ENCODE measurements around the gene CAMSAP3. TPM values are rescaled to one million over a fixed set of nuclear protein-coding genes. Genes with fewer than 3 reads are reported as not detected.

CAMSAP3 gene
- polyA plus RNA-seq, 1 of the 3 experiments (the other 2 are of a cell fraction): 0.08 TPM

DNA sequence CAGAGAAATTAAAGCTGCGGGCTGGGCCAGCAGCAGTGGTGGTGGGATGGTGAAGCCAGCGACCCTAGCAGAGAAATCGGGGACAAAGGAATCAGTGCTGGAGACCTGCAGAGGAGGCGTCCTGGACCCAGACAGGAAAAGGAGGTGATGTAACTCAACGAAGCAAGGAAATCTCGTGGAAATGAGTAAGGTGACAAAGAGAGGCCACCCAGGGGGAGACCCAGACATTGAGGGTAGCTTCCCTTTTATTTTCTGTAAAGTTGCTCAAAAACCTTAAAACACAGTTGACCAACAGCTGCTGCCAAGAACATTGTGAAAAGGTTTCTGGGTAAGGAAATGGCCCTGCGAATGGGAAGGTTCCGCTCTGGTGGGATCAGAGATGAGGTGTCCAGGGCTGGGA, 59.9 kb downstream of the CAMSAP3 start:
- no peak for TF ChIP-seq CHD2 (IDR thresholded peaks at IDR 0.05; ENCODE audit: low read length, partially characterized antibody)
- TF ChIP-seq, protein P1, sequence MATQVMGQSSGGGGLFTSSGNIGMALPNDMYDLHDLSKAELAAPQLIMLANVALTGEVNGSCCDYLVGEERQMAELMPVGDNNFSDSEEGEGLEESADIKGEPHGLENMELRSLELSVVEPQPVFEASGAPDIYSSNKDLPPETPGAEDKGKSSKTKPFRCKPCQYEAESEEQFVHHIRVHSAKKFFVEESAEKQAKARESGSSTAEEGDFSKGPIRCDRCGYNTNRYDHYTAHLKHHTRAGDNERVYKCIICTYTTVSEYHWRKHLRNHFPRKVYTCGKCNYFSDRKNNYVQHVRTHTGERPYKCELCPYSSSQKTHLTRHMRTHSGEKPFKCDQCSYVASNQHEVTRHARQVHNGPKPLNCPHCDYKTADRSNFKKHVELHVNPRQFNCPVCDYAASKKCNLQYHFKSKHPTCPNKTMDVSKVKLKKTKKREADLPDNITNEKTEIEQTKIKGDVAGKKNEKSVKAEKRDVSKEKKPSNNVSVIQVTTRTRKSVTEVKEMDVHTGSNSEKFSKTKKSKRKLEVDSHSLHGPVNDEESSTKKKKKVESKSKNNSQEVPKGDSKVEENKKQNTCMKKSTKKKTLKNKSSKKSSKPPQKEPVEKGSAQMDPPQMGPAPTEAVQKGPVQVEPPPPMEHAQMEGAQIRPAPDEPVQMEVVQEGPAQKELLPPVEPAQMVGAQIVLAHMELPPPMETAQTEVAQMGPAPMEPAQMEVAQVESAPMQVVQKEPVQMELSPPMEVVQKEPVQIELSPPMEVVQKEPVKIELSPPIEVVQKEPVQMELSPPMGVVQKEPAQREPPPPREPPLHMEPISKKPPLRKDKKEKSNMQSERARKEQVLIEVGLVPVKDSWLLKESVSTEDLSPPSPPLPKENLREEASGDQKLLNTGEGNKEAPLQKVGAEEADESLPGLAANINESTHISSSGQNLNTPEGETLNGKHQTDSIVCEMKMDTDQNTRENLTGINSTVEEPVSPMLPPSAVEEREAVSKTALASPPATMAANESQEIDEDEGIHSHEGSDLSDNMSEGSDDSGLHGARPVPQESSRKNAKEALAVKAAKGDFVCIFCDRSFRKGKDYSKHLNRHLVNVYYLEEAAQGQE (IDR thresholded peaks at IDR 0.05; ENCODE audit: low read depth, low read length): no peak
- Histone ChIP-seq H3K4me3 (ENCODE audit: low read depth in 2 of 2, low read length in 1 of 2) (no peak overlapping the region), H3K79me2 (ENCODE audit: insufficient read depth) (no peaks in the 10 kb centered on the region), H3K9me2 (no peaks in the 10 kb centered on the region), H4K20me1 (ENCODE audit: insufficient read depth) (no peaks in the 10 kb centered on the region), H3K9me3 (no peaks in the 10 kb centered on the region), H3K36me3 (replicated peaks in 1 of 2; ENCODE audit: control insufficient read depth in 1 of 2, insufficient read depth in 2 of 2, low read length in 1 of 2) (no peaks in the 10 kb centered on the region), H3K4me1 (ENCODE audit: control insufficient read depth in 1 of 2, insufficient read depth in 2 of 2, low read depth in 1 of 2, low read length in 1 of 2) (peaks cover 0 to 3% of the 10 kb centered on the region in 2 experiments; a peak in 1 of 4 replicates), H3K9ac (no peak overlapping the region), H3K27me3 (ENCODE audit: insufficient read depth) (peaks cover 14% of the 10 kb centered on the region), H2AFZ (ENCODE audit: low read depth) (no peak overlapping the region), H3K4me2 (no peak overlapping the region), H3F3A (replicated peaks; ENCODE audit: insufficient read depth) (no peaks in the 10 kb centered on the region), H3K27ac (ENCODE audit: low read depth in 2 of 2, low read length in 1 of 2) (no peak overlapping the region)
- 34% methylated on average over 8 of the region's 8 CpGs for WGBS (ENCODE audit: low lambda C conversion rate)
- no peak for DNase-seq
- CTCF ChIA-PET: interaction anchor here (2.9 to 3.6 kb wide), 3 partner anchors 25 to 144 kb away, joined by 13 to 17 read pairs (median 13); partner anchors contain the start of gene TRAPPC5
- POLR2A ChIA-PET: no interaction called here

DNA sequence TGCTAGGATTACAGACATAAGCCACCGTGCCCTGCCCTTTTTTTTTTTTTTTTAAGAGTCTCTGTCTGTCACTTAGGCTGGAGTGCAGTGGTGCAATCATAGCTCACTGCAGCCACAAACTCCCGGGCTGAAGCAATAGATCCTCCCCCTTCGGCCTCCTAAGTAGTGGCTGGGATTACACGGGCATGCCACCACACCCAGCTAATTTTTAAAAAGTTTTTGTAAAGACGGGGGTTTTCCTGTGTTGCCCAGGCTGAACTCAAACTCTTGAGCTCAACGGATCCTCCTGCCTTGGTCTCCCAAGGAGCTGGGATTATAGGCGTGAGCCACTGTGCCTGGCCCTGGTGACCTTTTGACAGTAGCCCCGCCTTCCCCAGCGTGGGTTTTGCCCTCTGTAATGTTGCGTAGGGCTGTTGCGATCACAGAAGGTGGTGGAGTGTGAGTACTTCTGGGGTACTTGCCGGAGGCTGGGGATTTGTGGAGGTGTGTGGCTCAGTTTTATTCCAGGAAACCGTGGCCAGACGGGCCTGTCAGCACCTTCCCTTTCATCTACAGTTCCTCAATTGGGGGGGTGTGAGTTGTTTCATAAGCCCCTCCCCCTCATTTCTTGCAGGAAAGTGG, 61.6 kb downstream of the CAMSAP3 start:
- no peak for DNase-seq
- Histone ChIP-seq H2AFZ (ENCODE audit: low read depth) (no peak overlapping the region), H3K9me3 (no peaks in the 10 kb centered on the region), H3K9ac (no peak overlapping the region), H3K27me3 (ENCODE audit: insufficient read depth) (peaks cover 17% of the 10 kb centered on the region), H3K4me1 (ENCODE audit: control insufficient read depth in 1 of 2, insufficient read depth in 2 of 2, low read depth in 1 of 2, low read length in 1 of 2) (peaks cover 0 to 2% of the 10 kb centered on the region in 2 experiments; a peak in 1 of 4 replicates), H3K9me2 (no peaks in the 10 kb centered on the region), H3K79me2 (ENCODE audit: insufficient read depth) (no peaks in the 10 kb centered on the region), H3K4me3 (ENCODE audit: low read depth in 2 of 2, low read length in 1 of 2) (no peak overlapping the region), H3K27ac (ENCODE audit: low read depth in 2 of 2, low read length in 1 of 2) (no peak overlapping the region), H4K20me1 (ENCODE audit: insufficient read depth) (no peaks in the 10 kb centered on the region), H3K36me3 (replicated peaks in 1 of 2; ENCODE audit: control insufficient read depth in 1 of 2, insufficient read depth in 2 of 2, low read length in 1 of 2) (no peaks in the 10 kb centered on the region), H3K4me2 (no peak overlapping the region), H3F3A (replicated peaks; ENCODE audit: insufficient read depth) (no peaks in the 10 kb centered on the region)
- TF ChIP-seq RFX5 (IDR thresholded peaks at IDR 0.05; ENCODE audit: low read length): no peak
- TF ChIP-seq RCOR1 (IDR thresholded peaks at IDR 0.05; ENCODE audit: low read length): no peak
- no peak for TF ChIP-seq EP300 (IDR thresholded peaks at IDR 0.05; ENCODE audit: borderline replicate concordance in 1 of 2, low read depth in 1 of 2, low read length in 1 of 2)
- TF ChIP-seq FOXM1 (IDR thresholded peaks at IDR 0.05; ENCODE audit: low read depth): no peak
- TF ChIP-seq RAD21 (IDR thresholded peaks at IDR 0.05; ENCODE audit: low read length): no peak
- TF ChIP-seq ELF1 (IDR thresholded peaks at IDR 0.05): no peak
- TF ChIP-seq, protein P2, sequence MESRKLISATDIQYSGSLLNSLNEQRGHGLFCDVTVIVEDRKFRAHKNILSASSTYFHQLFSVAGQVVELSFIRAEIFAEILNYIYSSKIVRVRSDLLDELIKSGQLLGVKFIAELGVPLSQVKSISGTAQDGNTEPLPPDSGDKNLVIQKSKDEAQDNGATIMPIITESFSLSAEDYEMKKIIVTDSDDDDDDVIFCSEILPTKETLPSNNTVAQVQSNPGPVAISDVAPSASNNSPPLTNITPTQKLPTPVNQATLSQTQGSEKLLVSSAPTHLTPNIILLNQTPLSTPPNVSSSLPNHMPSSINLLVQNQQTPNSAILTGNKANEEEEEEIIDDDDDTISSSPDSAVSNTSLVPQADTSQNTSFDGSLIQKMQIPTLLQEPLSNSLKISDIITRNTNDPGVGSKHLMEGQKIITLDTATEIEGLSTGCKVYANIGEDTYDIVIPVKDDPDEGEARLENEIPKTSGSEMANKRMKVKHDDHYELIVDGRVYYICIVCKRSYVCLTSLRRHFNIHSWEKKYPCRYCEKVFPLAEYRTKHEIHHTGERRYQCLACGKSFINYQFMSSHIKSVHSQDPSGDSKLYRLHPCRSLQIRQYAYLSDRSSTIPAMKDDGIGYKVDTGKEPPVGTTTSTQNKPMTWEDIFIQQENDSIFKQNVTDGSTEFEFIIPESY (IDR thresholded peaks at IDR 0.05; ENCODE audit: borderline replicate concordance, low read depth): no peak
- TF ChIP-seq MXI1 (IDR thresholded peaks at IDR 0.05; ENCODE audit: low read depth, low read length): no peak
- ChIA-PET CTCF (interaction anchor here (0.6 to 3.6 kb wide), 6 partner anchors 12 to 509 kb away, joined by 3 to 17 read pairs (median 6); partner anchors contain the start of gene TRAPPC5), POLR2A (no interaction called here)
- WGBS (ENCODE audit: low lambda C conversion rate): 40% methylated on average over 11 of the region's 14 CpGs

All from SK-N-SH (cell line).